HEK293T (cell line): Measurements from ENCODE around the gene SLC13A3.

Source experiments
- FOXA1 ChIP-seq: fragments of 450-650 bp; IDR thresholded peaks from 2 replicates; pipeline ENCODE4 v1.6.1; 2016; ENCODE audit warnings: mild to moderate bottlenecking
- HDGF ChIP-seq: fragments of 450-650 bp; IDR thresholded peaks from 2 replicates; pipeline ENCODE4 v1.6.1; 2017; ENCODE audit warnings: antibody characterized with exemption, borderline replicate concordance
- L3MBTL2 ChIP-seq: fragments of 450-650 bp; conservative IDR thresholded peaks from 2 replicates; pipeline ENCODE4 v1.6.1; 2016; ENCODE audit warnings: mild to moderate bottlenecking
- LEF1 ChIP-seq: fragments of 450-650 bp; IDR thresholded peaks from 2 replicates; pipeline ENCODE4 v1.6.1; 2017; ENCODE audit warnings: mild to moderate bottlenecking, borderline replicate concordance
- NFRKB ChIP-seq: fragments of 450-650 bp; IDR thresholded peaks from 2 replicates; pipeline ENCODE4 v1.6.1; 2016; ENCODE audit warnings: mild to moderate bottlenecking, moderate library complexity
- PKNOX1 ChIP-seq: fragments of 450-650 bp; IDR thresholded peaks from 2 replicates; pipeline ENCODE4 v1.6.1; 2016
- SP1 ChIP-seq: fragments of 450-650 bp; IDR thresholded peaks from 2 replicates; pipeline ENCODE4 v1.6.1; 2017

DNA sequence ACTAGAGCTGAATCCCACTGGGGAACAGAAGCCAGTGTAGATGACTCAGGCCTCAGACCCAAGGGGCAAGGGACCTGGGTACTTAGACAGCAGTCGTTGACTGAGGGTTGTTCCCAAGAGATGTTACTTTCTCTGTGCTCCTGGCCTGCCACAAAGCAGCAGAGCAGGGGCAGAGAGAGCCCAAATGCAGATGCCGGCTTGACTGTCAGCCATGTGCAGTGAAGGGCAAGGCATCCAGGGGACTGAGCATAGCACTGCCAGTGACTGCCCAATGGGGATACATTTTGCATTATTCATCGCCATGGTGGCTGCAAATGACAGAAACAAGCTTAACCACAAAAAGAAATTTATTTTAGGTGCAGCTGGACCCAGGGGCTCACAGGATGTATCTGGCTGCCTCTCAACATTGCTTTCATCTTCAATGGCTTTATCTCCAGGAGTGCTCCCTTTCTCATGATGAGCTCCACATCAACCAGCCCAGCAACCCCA, 45.6 kb upstream of the SLC13A3 start:
- TF ChIP-seq PKNOX1 (no peak), LEF1 (no peak), FOXA1 (no peak), L3MBTL2 (no peak), SP1 (no peak), HDGF (no peak), NFRKB (no peak)
